HCT116 (cell line): ENCODE data around the gene PLAGL2. TPM values are rescaled to one million over a fixed set of nuclear protein-coding genes. Genes with fewer than 3 reads are reported as not detected.

ENCODE experiments used
- ATAC-seq: fragments of 200-7000 bp; cut with Tn5 transposase; 2 replicates; pipeline ENCODE4 v1.9.1; 2020; ENCODE audit warnings: mild to moderate bottlenecking, moderate library complexity
- BruUV-seq: library from RNA; stranded (reverse); fragments of 400-500 nt; replicated peaks from 2 replicates; lab custom pipeline; 2021; lab: Mats Ljungman, UMichigan
- CTCF ChIA-PET: fragments of 300-600 bp; sonication (Branson Sonifier 250); formaldehyde crosslinking; loops from one replicate; lab custom pipeline; 2021; ENCODE audit warnings: antibody characterized with exemption; lab: Charles Lee
- POLR2A ChIA-PET: fragments of 300-600, 350-600 bp; sonication (Branson Sonifier 250); formaldehyde crosslinking; loops from one replicate; lab custom pipeline; 2021; ENCODE audit warnings: antibody characterized with exemption; lab: Charles Lee
- RAD21 ChIA-PET, 2 experiments: fragments of 300-600 bp; sonication (Branson Sonifier 250); formaldehyde crosslinking; loops; one replicate each; lab custom pipeline; 2023; ENCODE audit warnings: low total read pairs in 2 of 2; ENCODE audit not compliant: uncharacterized antibody in 2 of 2, unreplicated experiment in 2 of 2, low non-redundant PET in 1 of 2; lab: Charles Lee
- DNase-seq: peaks from one replicate; pipeline ENCODE4 v3.0.0-alpha.2; 2010; ENCODE audit warnings: low read depth, low spot score
- H2AFZ ChIP-seq: fragments of 200-600 bp; shearing (Covaris generic), sonication (generic); 2 replicates; pipeline ENCODE4 v1.6.1; 2017; ENCODE audit warnings: low read depth, mixed run types, mixed read lengths, antibody characterized with exemption, low read length; ENCODE audit not compliant: poor library complexity, severe bottlenecking
- H3K27ac ChIP-seq: 2 replicates; pipeline ENCODE4 v1.5.1; 2012; ENCODE audit warnings: low read depth, low read length
- H3K27me3 ChIP-seq: fragments of 200-600 bp; sonication (generic); 2 replicates; pipeline ENCODE4 v1.6.1; 2016; ENCODE audit warnings: mixed run types, low read length, mixed read lengths; ENCODE audit not compliant: insufficient read depth
- H3K36me3 ChIP-seq, 2 experiments: fragments of 200-500 bp in 1 of 2; fragments of 200-600 bp in 1 of 2; sonication (Bioruptor generic) in 1 of 2; sonication (generic) in 1 of 2; 2 replicates each; pipeline versions ENCODE4 v1.5.1 to v1.6.1; 2014 to 2016; ENCODE audit warnings: low read length in 2 of 2, inconsistent platforms in 1 of 2, mixed read lengths in 1 of 2, mixed run types in 1 of 2; ENCODE audit not compliant: insufficient read depth in 2 of 2, control insufficient read depth in 1 of 2
- H3K4me1 ChIP-seq, 2 experiments: fragments of 200-600 bp in 1 of 2; sonication (generic) in 1 of 2; 2 replicates each; pipeline versions ENCODE4 v1.5.1 to v1.6.1; 2012 to 2017; ENCODE audit warnings: low read length in 2 of 2, inconsistent platforms in 1 of 2, mild to moderate bottlenecking in 1 of 2, mixed read lengths in 1 of 2, mixed run types in 1 of 2, moderate library complexity in 1 of 2; ENCODE audit not compliant: insufficient read depth in 2 of 2, control insufficient read depth in 1 of 2
- H3K4me2 ChIP-seq: fragments of 200-600 bp; sonication (generic); 2 replicates; pipeline ENCODE4 v1.6.1; 2017; ENCODE audit warnings: mixed run types, low read length, mixed read lengths
- H3K4me3 ChIP-seq, 2 experiments: fragments of 200-600 bp in 1 of 2; sonication (generic) in 1 of 2; replicated peaks in 1 of 2; 2 replicates each; pipeline ENCODE4 v1.5.1; 2011 to 2016; ENCODE audit warnings: low read length in 2 of 2, control low read depth in 1 of 2, low read depth in 1 of 2, mild to moderate bottlenecking in 1 of 2, mixed read lengths in 1 of 2, mixed run types in 1 of 2
- H3K79me2 ChIP-seq: fragments of 200-600 bp; sonication (generic); 2 replicates; pipeline ENCODE4 v1.6.1; 2017; ENCODE audit warnings: mild to moderate bottlenecking, mixed run types, low read length, moderate library complexity, mixed read lengths; ENCODE audit not compliant: insufficient read depth
- H3K9ac ChIP-seq: fragments of 200-600 bp; sonication (generic); 2 replicates; pipeline ENCODE4 v1.6.1; 2016; ENCODE audit warnings: low read length, mixed read lengths
- H3K9me2 ChIP-seq: fragments of 200-600 bp; sonication (generic), shearing (Covaris generic); 2 replicates; pipeline ENCODE4 v1.6.1; 2017; ENCODE audit warnings: mixed run types, mild to moderate bottlenecking, moderate library complexity; ENCODE audit not compliant: insufficient read depth
- H3K9me3 ChIP-seq, 2 experiments: fragments of 200-500 bp in 1 of 2; fragments of 200-600 bp in 1 of 2; sonication (Bioruptor generic) in 1 of 2; sonication (generic) in 1 of 2; 2 replicates each; pipeline ENCODE4 v1.6.1; 2014 to 2017; ENCODE audit warnings: low read length in 2 of 2, mixed read lengths in 2 of 2, inconsistent platforms in 1 of 2, low read depth in 1 of 2, mild to moderate bottlenecking in 1 of 2, mixed run types in 1 of 2, moderate library complexity in 1 of 2; ENCODE audit not compliant: control insufficient read depth in 1 of 2, insufficient read depth in 1 of 2
- H4K20me1 ChIP-seq: fragments of 200-600 bp; sonication (generic), shearing (Covaris generic); 2 replicates; pipeline ENCODE4 v1.6.1; 2017; ENCODE audit warnings: mixed run types, mild to moderate bottlenecking, moderate library complexity; ENCODE audit not compliant: insufficient read depth
- CTCF ChIP-seq, 3 experiments: fragments of 200-600 bp in 1 of 3; sonication (generic) in 1 of 3; IDR thresholded peaks in 2 of 3; conservative IDR thresholded peaks in 1 of 3; 2 replicates each; pipeline ENCODE4 v1.5.1; 2012 to 2017; ENCODE audit warnings: low read depth in 2 of 3, low read length in 2 of 3, antibody characterized with exemption in 1 of 3, borderline replicate concordance in 1 of 3, control low read depth in 1 of 3, mild to moderate bottlenecking in 1 of 3, mixed read lengths in 1 of 3, mixed run types in 1 of 3, moderate library complexity in 1 of 3; ENCODE audit not compliant: insufficient read depth in 1 of 3
- EGR1 ChIP-seq: IDR thresholded peaks from 2 replicates; pipeline ENCODE4 v1.6.1; 2012; ENCODE audit warnings: low read depth
- ELF1 ChIP-seq: IDR thresholded peaks from 2 replicates; pipeline ENCODE4 v1.6.1; 2012; ENCODE audit warnings: low read depth, borderline replicate concordance
- FOSL1 ChIP-seq: IDR thresholded peaks from 2 replicates; pipeline ENCODE4 v1.6.1; 2012; ENCODE audit warnings: low read depth
- JUND ChIP-seq: IDR thresholded peaks from 2 replicates; pipeline ENCODE4 v1.6.1; 2012
- MAX ChIP-seq: IDR thresholded peaks from 2 replicates; pipeline ENCODE4 v1.6.1; 2012
- POLR2A ChIP-seq: IDR thresholded peaks from 2 replicates; pipeline ENCODE4 v1.7.0; 2011; ENCODE audit warnings: borderline replicate concordance; ENCODE audit not compliant: insufficient read depth, insufficient read length; ENCODE audit errors: extremely low read depth
- POLR2AphosphoS5 ChIP-seq: IDR thresholded peaks from 2 replicates; pipeline ENCODE4 v1.6.1; 2011; ENCODE audit warnings: mild to moderate bottlenecking, low read depth, low read length, moderate library complexity
- RAD21 ChIP-seq: IDR thresholded peaks from 2 replicates; pipeline ENCODE4 v1.6.1; 2012; ENCODE audit warnings: low read depth, mild to moderate bottlenecking
- SRF ChIP-seq: IDR thresholded peaks from 2 replicates; pipeline ENCODE4 v1.6.1; 2012; ENCODE audit warnings: low read depth
- YY1 ChIP-seq: IDR thresholded peaks from 2 replicates; pipeline ENCODE4 v1.6.1; 2011; ENCODE audit warnings: low read length, low read depth, moderate library complexity, mild to moderate bottlenecking; ENCODE audit not compliant: insufficient replicate concordance; ENCODE audit errors: extremely low read depth
- ZFX ChIP-seq: fragments of 450-650 bp; IDR thresholded peaks from 2 replicates; pipeline ENCODE4 v1.6.1; 2017
- ZNF274 ChIP-seq: fragments of 200-500 bp; sonication (Bioruptor generic); IDR thresholded peaks from 2 replicates; pipeline ENCODE4 v1.6.1; 2014; ENCODE audit warnings: mild to moderate bottlenecking, low read depth, low read length, inconsistent platforms
- intact Hi-C: fragments of 100-400 bp; cut with micrococcal nuclease; formaldehyde crosslinking; loops from 2 replicates; pipeline ENCODE4 v1.10.0; 2022
- total RNA-seq: library from RNA; stranded (reverse); gene quantifications from one replicate; pipeline ENCODE4 v1.2.1, GENCODE V29; 2021; ENCODE audit not compliant: unreplicated experiment

Gene PLAGL2
- total RNA-seq, 1 experiment from 2014 or later: 18.3 TPM

GRCh38 chr20:32152421-32153155 is 55.0 kb downstream of the PLAGL2 start:
- no TSS peak for BruUV-seq
- H3K9me2 ChIP-seq: no peaks in the 10 kb centered on the region
- DNase-seq (no peak), ATAC-seq (no peak)
- ChIA-PET RAD21 (interaction anchor here in 1 of 2 experiments (0.9 kb wide), 1 partner anchor 24 kb away, joined by 4 read pairs; no protein-coding TSS in a partner anchor), CTCF (no interaction called here), POLR2A (no interaction called here)
- no peaks in the 10 kb centered on the region for H3K9me3 ChIP-seq
- H4K20me1 ChIP-seq: no peaks in the 10 kb centered on the region
- H3K4me3 ChIP-seq: no peak overlapping the region
- H3K4me2 ChIP-seq: no peak overlapping the region
- H3K27me3 ChIP-seq: no peaks in the 10 kb centered on the region
- no peaks in the 10 kb centered on the region for H3K4me1 ChIP-seq
- intact Hi-C loops: loop anchor here (10.0 kb wide), 1 partner anchor 62 kb away; no protein-coding TSS in a partner anchor
- no peaks in the 10 kb centered on the region for H3K79me2 ChIP-seq
- H2AFZ ChIP-seq: no peak overlapping the region
- peaks cover 25 to 30% of the 10 kb centered on the region in 2 experiments for H3K36me3 ChIP-seq
- H3K27ac ChIP-seq: no peak overlapping the region
- no peak overlapping the region for H3K9ac ChIP-seq
- TF ChIP-seq ELF1: no peak
- TF ChIP-seq ZFX: no peak
- TF ChIP-seq SRF: no peak
- TF ChIP-seq CTCF (IDR thresholded peaks at IDR 0.05 in 2 of 3, conservative IDR thresholded peaks at IDR 0.05 in 1 of 3; ENCODE audit: borderline replicate concordance in 1 of 3, insufficient read depth in 1 of 3, low read depth in 2 of 3, low read length in 2 of 3): no peak
- no peak for TF ChIP-seq FOSL1
- TF ChIP-seq RAD21: no peak
- no peak for TF ChIP-seq MAX
- no peak for TF ChIP-seq ZNF274
- TF ChIP-seq YY1: no peak
- no peak for TF ChIP-seq POLR2AphosphoS5
- no peak for TF ChIP-seq POLR2A
- TF ChIP-seq EGR1: no peak
- no peak for TF ChIP-seq JUND
